HG02623 (cell line): ENCODE data around the gene ZNF665.
"Not testable (repeated sequence)": the region's sequence is repeated elsewhere in the genome, so short reads cannot be mapped to it uniquely, and the experiment has no call there.

Experiments used
- ATAC-seq: cut with Tn5 transposase; IDR thresholded peaks from one replicate; pipeline ENCODE4 v1.9.1; 2021; ENCODE audit warnings: moderate library complexity; ENCODE audit not compliant: unreplicated experiment

ZNF665 gene

GRCh38 chr19:53158119-53158656, 35.0 kb downstream of the ZNF665 start:
- no peak for ATAC-seq

GRCh38 chr19:53157626-53158025, 35.5 kb downstream of the ZNF665 start:
- no peak for ATAC-seq

- no peak for ATAC-seq
Measured at GRCh38 chr19:53156850-53157249, 36.3 kb downstream of the ZNF665 start.

GRCh38 chr19:53147645-53148044, 45.5 kb downstream of the ZNF665 start:
- no peak for ATAC-seq

GRCh38 chr19:53140351-53140750, 52.8 kb downstream of the ZNF665 start:
- no peak for ATAC-seq

- no peak for ATAC-seq
Measured at GRCh38 chr19:53136432-53136831, 56.7 kb downstream of the ZNF665 start.

- no peak for ATAC-seq
Measured at GRCh38 chr19:53132141-53132991, 60.8 kb downstream of the ZNF665 start, which contains the start of gene ZNF415. TSS of gene ZNF415 (minus strand) at chr19:53132910. CDS start at chr19:53122676, 10,234 bp downstream.

- no peak for ATAC-seq
Measured at GRCh38 chr19:53131727-53132126, 61.4 kb downstream of the ZNF665 start.

- ATAC-seq = no peak
Measured at GRCh38 chr19:53131085-53131590, 62.0 kb downstream of the ZNF665 start.

- ATAC-seq = no peak
Measured at GRCh38 chr19:53130506-53130905, 62.7 kb downstream of the ZNF665 start.

- not testable (repeated sequence) for ATAC-seq
Measured at GRCh38 chr19:53126733-53127526, 66.2 kb downstream of the ZNF665 start.

GRCh38 chr19:53123400-53123799, 69.8 kb downstream of the ZNF665 start:
- ATAC-seq = no peak
